Osteoblast (primary cell): ENCODE measurements around the gene RABGAP1L. TPM values are rescaled to one million over a fixed set of nuclear protein-coding genes. Genes with fewer than 3 reads are reported as not detected.
"Not testable (repeated sequence)": the region's sequence is repeated elsewhere in the genome, so short reads cannot be mapped to it uniquely, and the experiment has no call there.

Experiments
- DNase-seq: peaks from one replicate; pipeline ENCODE4 v3.0.0; 2011; ENCODE audit warnings: low spot score, mixed read lengths; ENCODE audit not compliant: insufficient read length; ENCODE audit errors: missing footprints
- H2AFZ ChIP-seq: 2 replicates; pipeline ENCODE4 v1.6.0; 2011; ENCODE audit warnings: mild to moderate bottlenecking, low read length
- H3K27ac ChIP-seq: 2 replicates; pipeline ENCODE4 v1.5.1; 2011; ENCODE audit warnings: mild to moderate bottlenecking, low read depth, low read length, moderate library complexity
- H3K27me3 ChIP-seq: 2 replicates; pipeline ENCODE4 v1.6.0; 2012; ENCODE audit warnings: mild to moderate bottlenecking, control low read depth, inconsistent platforms, low read length, moderate library complexity; ENCODE audit not compliant: insufficient read depth
- H3K36me3 ChIP-seq: 2 replicates; pipeline ENCODE4 v1.5.1; 2011; ENCODE audit warnings: mild to moderate bottlenecking, low read length, control low read depth, moderate library complexity; ENCODE audit not compliant: insufficient read depth
- H3K4me1 ChIP-seq: 2 replicates; pipeline ENCODE4 v1.5.1; 2011; ENCODE audit warnings: mild to moderate bottlenecking, low read length, control low read depth, moderate library complexity; ENCODE audit not compliant: insufficient read depth
- H3K4me2 ChIP-seq: 2 replicates; pipeline ENCODE4 v1.6.0; 2011; ENCODE audit warnings: mild to moderate bottlenecking, low read length; ENCODE audit not compliant: insufficient read depth
- H3K4me3 ChIP-seq: fragments of 200-600 bp; sonication (generic); 3 replicates; pipeline ENCODE4 v1.5.1; 2012; ENCODE audit warnings: mild to moderate bottlenecking, low read length, inconsistent platforms; ENCODE audit not compliant: insufficient read depth
- H3K79me2 ChIP-seq: 2 replicates; pipeline ENCODE4 v1.6.0; 2012; ENCODE audit warnings: mild to moderate bottlenecking, low read length, control low read depth, inconsistent platforms; ENCODE audit not compliant: insufficient read depth
- H3K9me3 ChIP-seq: 2 replicates; pipeline ENCODE4 v1.5.1; 2011; ENCODE audit warnings: low read depth, low read length, control low read depth
- H4K20me1 ChIP-seq: 2 replicates; pipeline ENCODE4 v1.6.0; 2012; ENCODE audit warnings: mild to moderate bottlenecking, low read length, control low read depth; ENCODE audit not compliant: insufficient read depth
- total RNA-seq: library from RNA; depleted of rRNA; stranded (reverse); fragments of >200 nt; gene quantifications from 2 replicates; pipeline ENCODE4 v1.2.3, GENCODE V29; 2012
- TF ChIP-seq, protein P1 (sequence below): IDR thresholded peaks from 2 replicates; pipeline ENCODE4 v1.5.1; 2011; ENCODE audit warnings: mild to moderate bottlenecking, low read depth, low read length, moderate library complexity; ENCODE audit errors: extremely low read depth

Gene RABGAP1L
- total RNA-seq, 1 donor = 30.0 TPM

GRCh38 chr1:174894117-174894762 is 734.9 kb downstream of the RABGAP1L start:
- no peak for DNase-seq
- Histone ChIP-seq H3K4me3 (no peak overlapping the region), H3K36me3 (no peaks in the 10 kb centered on the region), H3K79me2 (no peaks in the 10 kb centered on the region), H2AFZ (no peak overlapping the region), H3K27ac (no peak overlapping the region), H3K4me2 (no peak overlapping the region), H3K9me3 (no peaks in the 10 kb centered on the region), H4K20me1 (no peaks in the 10 kb centered on the region), H3K27me3 (no peaks in the 10 kb centered on the region), H3K4me1 (no peaks in the 10 kb centered on the region)
- TF ChIP-seq, protein P1, sequence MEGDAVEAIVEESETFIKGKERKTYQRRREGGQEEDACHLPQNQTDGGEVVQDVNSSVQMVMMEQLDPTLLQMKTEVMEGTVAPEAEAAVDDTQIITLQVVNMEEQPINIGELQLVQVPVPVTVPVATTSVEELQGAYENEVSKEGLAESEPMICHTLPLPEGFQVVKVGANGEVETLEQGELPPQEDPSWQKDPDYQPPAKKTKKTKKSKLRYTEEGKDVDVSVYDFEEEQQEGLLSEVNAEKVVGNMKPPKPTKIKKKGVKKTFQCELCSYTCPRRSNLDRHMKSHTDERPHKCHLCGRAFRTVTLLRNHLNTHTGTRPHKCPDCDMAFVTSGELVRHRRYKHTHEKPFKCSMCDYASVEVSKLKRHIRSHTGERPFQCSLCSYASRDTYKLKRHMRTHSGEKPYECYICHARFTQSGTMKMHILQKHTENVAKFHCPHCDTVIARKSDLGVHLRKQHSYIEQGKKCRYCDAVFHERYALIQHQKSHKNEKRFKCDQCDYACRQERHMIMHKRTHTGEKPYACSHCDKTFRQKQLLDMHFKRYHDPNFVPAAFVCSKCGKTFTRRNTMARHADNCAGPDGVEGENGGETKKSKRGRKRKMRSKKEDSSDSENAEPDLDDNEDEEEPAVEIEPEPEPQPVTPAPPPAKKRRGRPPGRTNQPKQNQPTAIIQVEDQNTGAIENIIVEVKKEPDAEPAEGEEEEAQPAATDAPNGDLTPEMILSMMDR = no peak

- H3K9me3 ChIP-seq, H4K20me1 ChIP-seq, H3K79me2 ChIP-seq, H3K4me1 ChIP-seq, H3K36me3 ChIP-seq, H3K27ac ChIP-seq, DNase-seq, H3K4me3 ChIP-seq, H3K4me2 ChIP-seq, H2AFZ ChIP-seq, H3K27me3 ChIP-seq: not testable (repeated sequence)
Measured at GRCh38 chr1:174895610-174896009, 736.3 kb downstream of the RABGAP1L start.

- H3K27me3 ChIP-seq = no peaks in the 10 kb centered on the region
- no peak overlapping the region for H3K4me2 ChIP-seq
- no peak overlapping the region for H2AFZ ChIP-seq
- no peaks in the 10 kb centered on the region for H3K79me2 ChIP-seq
- H3K9me3 ChIP-seq = no peaks in the 10 kb centered on the region
- no peak for DNase-seq
- no peaks in the 10 kb centered on the region for H4K20me1 ChIP-seq
- no peaks in the 10 kb centered on the region for H3K4me1 ChIP-seq
- TF ChIP-seq, protein P1 = no peak
- H3K27ac ChIP-seq = no peak overlapping the region
- H3K4me3 ChIP-seq = no peak overlapping the region
- no peaks in the 10 kb centered on the region for H3K36me3 ChIP-seq
Measured at GRCh38 chr1:174898102-174898797, 738.9 kb downstream of the RABGAP1L start.

DNA sequence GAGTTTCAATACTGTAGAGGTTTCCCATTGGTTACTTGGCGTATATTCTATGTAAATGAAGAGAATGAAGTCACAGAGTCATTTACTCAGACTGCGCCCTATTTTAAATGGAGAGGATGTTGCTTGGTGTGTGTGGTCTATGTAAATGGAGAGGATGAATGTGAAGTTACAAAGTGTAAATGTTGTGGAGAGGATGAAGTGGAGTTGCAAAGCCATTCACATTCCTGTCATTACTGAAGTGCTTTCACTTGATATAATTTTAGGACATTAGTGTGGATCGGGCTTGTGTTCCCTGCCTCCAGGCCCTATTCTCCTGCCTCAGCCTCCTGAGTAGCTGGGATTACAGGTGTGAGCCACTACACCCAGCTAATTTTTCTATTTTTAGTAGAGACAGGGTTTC is 741.0 kb downstream of the RABGAP1L start:
- H3K27ac ChIP-seq = no peak overlapping the region

More for the DNA sequence above, 741.0 kb downstream of the RABGAP1L start:
- Histone ChIP-seq H3K27me3 (no peaks in the 10 kb centered on the region), H4K20me1 (no peaks in the 10 kb centered on the region), H3K4me1 (no peaks in the 10 kb centered on the region), H3K79me2 (no peaks in the 10 kb centered on the region), H3K4me2 (no peak overlapping the region), H3K36me3 (no peaks in the 10 kb centered on the region), H3K4me3 (no peak overlapping the region), H2AFZ (no peak overlapping the region), H3K9me3 (no peaks in the 10 kb centered on the region)
- TF ChIP-seq, protein P1 = no peak
- DNase-seq = no peak
